HEK293 (cell line): ENCODE results near the gene TIMM13.

ENCODE experiments used
- MZF1 ChIP-seq: fragments of 450-650 bp; formaldehyde crosslinking; IDR thresholded peaks from 2 replicates; pipeline ENCODE4 v1.5.1; 2017; ENCODE audit warnings: missing biosample characterization, missing genetic modification characterization, borderline replicate concordance
- REPIN1 ChIP-seq: fragments of 450-650 bp; formaldehyde crosslinking; IDR thresholded peaks from 2 replicates; pipeline ENCODE4 v1.5.1; 2017; ENCODE audit warnings: missing biosample characterization, missing genetic modification characterization, low read depth
- ZNF335 ChIP-seq: fragments of 450-650 bp; formaldehyde crosslinking; conservative IDR thresholded peaks from 2 replicates; pipeline ENCODE4 v1.5.1; 2016; ENCODE audit warnings: missing biosample characterization, missing genetic modification characterization
- ZNF398 ChIP-seq: fragments of 450-650 bp; formaldehyde crosslinking; IDR thresholded peaks from 2 replicates; pipeline ENCODE4 v1.5.1; 2017; ENCODE audit warnings: missing biosample characterization, missing genetic modification characterization
- TF ChIP-seq, protein P1 (sequence below): fragments of 450-650 bp; formaldehyde crosslinking; IDR thresholded peaks from 2 replicates; pipeline ENCODE4 v1.5.1; 2016; ENCODE audit warnings: missing biosample characterization, missing genetic modification characterization
- TF ChIP-seq, protein P2 (sequence below): fragments of 450-650 bp; formaldehyde crosslinking; IDR thresholded peaks from 2 replicates; pipeline ENCODE4 v1.5.1; 2016; ENCODE audit warnings: missing biosample characterization, missing genetic modification characterization

GRCh38 chr19:2454199-2454961, 27.0 kb upstream of the TIMM13 start:
- TF ChIP-seq ZNF335 (tag by site-specific recombination): no peak
- TF ChIP-seq MZF1 (tag by site-specific recombination): no peak
- TF ChIP-seq REPIN1 (tag by site-specific recombination): no peak
- TF ChIP-seq ZNF398: no peak
- TF ChIP-seq, protein P1, sequence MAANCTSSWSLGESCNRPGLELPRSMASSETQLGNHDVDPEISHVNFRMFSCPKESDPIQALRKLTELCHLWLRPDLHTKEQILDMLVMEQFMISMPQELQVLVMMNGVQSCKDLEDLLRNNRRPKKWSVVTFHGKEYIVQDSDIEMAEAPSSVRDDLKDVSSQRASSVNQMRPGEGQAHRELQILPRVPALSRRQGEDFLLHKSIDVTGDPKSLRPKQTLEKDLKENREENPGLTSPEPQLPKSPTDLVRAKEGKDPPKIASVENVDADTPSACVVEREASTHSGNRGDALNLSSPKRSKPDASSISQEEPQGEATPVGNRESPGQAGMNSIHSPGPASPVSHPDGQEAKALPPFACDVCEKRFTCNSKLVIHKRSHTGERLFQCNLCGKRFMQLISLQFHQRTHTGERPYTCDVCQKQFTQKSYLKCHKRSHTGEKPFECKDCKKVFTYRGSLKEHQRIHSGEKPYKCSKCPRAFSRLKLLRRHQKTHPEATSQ (tag by site-specific recombination): no peak
- TF ChIP-seq, protein P2, sequence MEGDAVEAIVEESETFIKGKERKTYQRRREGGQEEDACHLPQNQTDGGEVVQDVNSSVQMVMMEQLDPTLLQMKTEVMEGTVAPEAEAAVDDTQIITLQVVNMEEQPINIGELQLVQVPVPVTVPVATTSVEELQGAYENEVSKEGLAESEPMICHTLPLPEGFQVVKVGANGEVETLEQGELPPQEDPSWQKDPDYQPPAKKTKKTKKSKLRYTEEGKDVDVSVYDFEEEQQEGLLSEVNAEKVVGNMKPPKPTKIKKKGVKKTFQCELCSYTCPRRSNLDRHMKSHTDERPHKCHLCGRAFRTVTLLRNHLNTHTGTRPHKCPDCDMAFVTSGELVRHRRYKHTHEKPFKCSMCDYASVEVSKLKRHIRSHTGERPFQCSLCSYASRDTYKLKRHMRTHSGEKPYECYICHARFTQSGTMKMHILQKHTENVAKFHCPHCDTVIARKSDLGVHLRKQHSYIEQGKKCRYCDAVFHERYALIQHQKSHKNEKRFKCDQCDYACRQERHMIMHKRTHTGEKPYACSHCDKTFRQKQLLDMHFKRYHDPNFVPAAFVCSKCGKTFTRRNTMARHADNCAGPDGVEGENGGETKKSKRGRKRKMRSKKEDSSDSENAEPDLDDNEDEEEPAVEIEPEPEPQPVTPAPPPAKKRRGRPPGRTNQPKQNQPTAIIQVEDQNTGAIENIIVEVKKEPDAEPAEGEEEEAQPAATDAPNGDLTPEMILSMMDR (tag by site-specific recombination): no peak
